Measurements from ENCODE around the gene LTA.

The LTA gene

DNA sequence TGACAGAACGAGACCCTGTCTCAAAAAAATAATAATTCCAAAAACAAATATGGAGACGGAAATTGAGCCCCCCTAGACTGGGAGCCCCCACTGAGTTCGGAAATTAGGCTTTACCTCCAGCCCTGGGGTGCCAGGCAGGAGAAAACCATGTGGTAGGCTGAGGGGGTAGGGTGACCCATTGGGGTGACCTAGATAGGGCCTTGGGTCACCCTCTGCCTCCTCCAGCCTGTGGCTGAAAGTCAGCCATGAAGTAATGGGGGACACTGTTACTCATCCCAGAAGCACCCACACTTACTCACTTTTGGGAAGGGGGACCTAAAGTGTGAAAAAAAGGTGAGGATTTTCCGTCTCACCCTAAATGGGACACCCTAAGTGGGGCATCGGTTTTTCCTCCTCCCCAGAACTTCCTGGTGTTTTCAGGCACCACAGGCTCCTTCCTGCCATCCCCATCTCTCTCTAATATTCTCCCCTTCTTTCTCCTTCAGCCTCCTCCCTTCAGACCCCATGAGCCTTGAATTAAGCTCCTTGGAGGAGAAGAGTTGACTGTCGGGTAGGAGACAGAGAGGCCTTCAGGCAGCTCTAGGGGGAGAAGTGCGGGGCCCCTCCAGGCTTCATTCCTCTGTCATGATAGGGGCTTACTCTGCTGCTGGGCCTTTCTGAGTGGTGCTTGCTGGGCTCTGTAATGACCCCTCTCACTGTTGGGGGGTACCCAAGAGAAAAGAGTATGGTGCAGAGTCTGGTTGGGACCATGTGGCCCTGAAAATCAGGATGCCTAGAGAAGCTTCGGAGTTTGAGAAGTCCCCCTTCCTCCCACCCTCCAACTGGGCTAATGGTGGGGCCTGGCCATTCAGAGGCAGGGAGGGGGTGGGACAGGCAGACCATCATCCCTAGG lies 7.7 kb downstream of the LTA start:
- ChIA-PET CTCF (interaction anchor here (0.6 to 3.7 kb wide), 8 partner anchors 12 to 43 kb away, joined by 3 to 33 read pairs (median 5); partner anchors contain the start of genes ATP6V1G2 and NFKBIL1), POLR2A (ENCODE audit: low non-redundant PET) (no interaction called here)
- TF ChIP-seq, protein P1, sequence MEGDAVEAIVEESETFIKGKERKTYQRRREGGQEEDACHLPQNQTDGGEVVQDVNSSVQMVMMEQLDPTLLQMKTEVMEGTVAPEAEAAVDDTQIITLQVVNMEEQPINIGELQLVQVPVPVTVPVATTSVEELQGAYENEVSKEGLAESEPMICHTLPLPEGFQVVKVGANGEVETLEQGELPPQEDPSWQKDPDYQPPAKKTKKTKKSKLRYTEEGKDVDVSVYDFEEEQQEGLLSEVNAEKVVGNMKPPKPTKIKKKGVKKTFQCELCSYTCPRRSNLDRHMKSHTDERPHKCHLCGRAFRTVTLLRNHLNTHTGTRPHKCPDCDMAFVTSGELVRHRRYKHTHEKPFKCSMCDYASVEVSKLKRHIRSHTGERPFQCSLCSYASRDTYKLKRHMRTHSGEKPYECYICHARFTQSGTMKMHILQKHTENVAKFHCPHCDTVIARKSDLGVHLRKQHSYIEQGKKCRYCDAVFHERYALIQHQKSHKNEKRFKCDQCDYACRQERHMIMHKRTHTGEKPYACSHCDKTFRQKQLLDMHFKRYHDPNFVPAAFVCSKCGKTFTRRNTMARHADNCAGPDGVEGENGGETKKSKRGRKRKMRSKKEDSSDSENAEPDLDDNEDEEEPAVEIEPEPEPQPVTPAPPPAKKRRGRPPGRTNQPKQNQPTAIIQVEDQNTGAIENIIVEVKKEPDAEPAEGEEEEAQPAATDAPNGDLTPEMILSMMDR (conservative IDR thresholded peaks at IDR 0.05; ENCODE audit: low read depth): no peak
- DNase-seq (ENCODE audit: low spot score): no peak
- no peak overlapping the region for H3K27ac ChIP-seq

DNA sequence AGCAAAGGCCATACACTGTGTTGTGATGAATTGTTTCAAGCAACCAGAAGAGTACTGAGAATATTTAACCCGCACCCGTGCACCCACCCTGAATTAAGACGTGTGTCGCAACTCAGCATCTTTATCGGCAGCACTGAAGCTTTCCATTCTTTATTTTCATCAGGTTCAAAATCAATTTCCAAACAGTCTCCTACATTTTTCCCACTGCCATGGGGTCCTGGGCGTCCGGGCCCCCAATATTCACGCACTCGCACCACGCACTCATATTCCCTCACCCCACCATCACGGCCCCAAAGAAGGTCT lies 8.3 kb downstream of the LTA start:
- CTCF ChIA-PET: interaction anchor here (0.6 to 3.7 kb wide), 9 partner anchors 12 to 43 kb away, joined by 3 to 33 read pairs (median 5); partner anchors contain the start of genes ATP6V1G2 and NFKBIL1
- H3K27ac ChIP-seq: no peak overlapping the region

DNA sequence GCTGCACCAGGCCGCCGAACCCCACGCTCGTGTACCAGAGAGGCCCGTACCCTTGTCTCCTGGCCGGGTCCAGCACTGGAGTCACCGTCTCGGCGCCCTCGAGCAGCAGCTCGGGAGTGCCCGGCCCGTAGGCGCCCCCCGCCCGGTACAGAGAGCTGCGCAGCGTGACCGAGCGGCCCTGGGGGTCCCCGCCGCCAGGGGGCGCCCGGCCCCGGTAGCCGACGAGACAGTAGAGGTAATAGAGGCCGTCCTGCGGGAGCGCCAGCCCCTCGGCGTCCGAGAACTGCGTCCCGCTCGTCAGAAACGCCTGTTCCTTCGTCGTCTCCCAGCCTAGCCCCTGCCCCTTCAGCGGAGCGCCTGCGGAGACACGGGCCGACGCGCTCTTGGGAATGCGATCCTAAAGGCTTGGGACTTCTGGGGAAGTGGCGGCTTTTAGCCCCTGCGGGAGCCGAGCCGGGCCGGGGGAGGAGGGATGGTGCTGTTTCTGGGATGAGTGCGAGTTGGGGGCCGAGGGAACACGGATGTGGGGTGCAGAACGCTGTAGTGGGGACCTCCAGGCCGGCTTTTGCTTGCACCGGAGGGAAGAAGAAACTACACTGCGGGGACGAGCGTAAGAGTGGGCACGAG lies 8.8 kb downstream of the LTA start:
- H3K27ac ChIP-seq: peak overlapping the region; percentile 43
- ChIA-PET CTCF (interaction anchor here (0.6 to 3.7 kb wide), 12 partner anchors 13 to 230 kb away, joined by 3 to 33 read pairs (median 5); partner anchors contain the start of genes ATP6V1G2 and NFKBIL1), POLR2A (ENCODE audit: low non-redundant PET) (interaction anchor here (1.2 kb wide), 1 partner anchor 18 kb away, joined by 3 read pairs; no protein-coding TSS in a partner anchor)
- TF ChIP-seq, protein P1 (conservative IDR thresholded peaks at IDR 0.05; ENCODE audit: low read depth): peak; percentile 96
- peak; percentile 83 for DNase-seq (ENCODE audit: low spot score)

More for the DNA sequence above, 8.3 kb downstream of the LTA start:
- POLR2A ChIA-PET (ENCODE audit: low non-redundant PET): no interaction called here
- TF ChIP-seq, protein P1 (conservative IDR thresholded peaks at IDR 0.05; ENCODE audit: low read depth): no peak
- no peak for DNase-seq (ENCODE audit: low spot score)

DNA sequence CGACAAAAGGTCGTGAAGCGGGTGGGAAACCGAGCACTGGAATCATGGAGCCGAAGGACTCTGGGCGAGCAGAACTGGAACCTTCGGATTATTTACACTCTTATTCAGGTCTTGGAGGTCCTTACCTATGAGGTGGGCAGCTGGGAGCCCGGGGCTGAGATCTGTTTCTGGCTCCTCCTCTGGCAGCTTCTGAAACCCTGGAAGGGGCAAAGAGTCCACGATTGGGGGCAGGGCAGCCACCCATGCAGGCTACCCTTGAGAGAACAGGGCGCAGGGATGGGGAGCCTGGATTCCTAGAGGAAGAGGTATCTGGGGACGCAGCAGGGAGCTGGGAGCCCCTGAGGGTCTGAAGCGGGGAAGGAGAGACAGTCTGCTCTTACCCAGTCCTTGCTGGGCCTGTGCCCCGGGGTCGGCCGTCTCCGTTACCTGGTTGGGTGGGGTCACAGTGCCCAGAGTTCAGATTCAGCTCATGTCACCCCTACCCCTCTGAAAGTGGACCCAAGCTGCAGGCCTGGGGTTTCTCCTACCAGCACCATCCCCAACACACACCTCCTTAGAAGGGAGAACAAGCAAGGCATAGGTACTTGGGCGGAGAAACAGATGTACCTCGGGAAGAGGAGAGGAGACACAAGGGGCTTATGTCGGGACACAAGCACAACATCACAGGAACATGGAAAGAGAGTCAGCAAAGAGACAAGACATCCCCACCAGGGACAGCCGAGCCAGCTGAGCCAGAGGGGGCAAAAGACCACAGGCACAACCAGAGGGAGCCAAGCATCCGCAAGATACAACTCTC lies 9.5 kb downstream of the LTA start:
- H3K27ac ChIP-seq: peak overlapping the region; percentile 43
- TF ChIP-seq, protein P1 (conservative IDR thresholded peaks at IDR 0.05; ENCODE audit: low read depth): no peak
- DNase-seq (ENCODE audit: low spot score): no peak
- ChIA-PET POLR2A (ENCODE audit: low non-redundant PET) (interaction anchor here (1.2 kb wide), 1 partner anchor 17 kb away, joined by 3 read pairs; no protein-coding TSS in a partner anchor), CTCF (interaction anchor here (0.6 to 3.7 kb wide), 11 partner anchors 14 to 231 kb away, joined by 3 to 33 read pairs (median 5); partner anchors contain the start of gene ATP6V1G2)

DNA sequence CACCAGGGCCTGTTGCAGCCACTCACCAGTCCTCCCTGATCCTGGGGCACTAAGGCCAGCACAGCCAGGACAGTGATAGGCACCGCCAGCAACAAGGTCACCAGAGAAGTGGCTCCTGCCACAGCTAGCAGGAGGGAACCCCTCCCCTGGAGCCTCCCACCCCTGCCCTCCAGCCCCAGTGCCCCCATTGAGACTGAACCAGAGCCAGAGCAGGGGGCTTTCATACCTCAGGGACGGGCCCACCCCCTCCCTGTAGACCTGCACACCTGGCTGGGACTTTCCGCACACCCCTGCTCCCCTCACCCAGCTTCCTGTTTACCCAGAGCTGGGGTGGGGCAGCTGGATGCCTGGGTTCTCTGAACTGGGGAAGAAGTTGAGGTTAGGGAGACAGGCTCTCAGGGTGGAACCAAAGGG lies 10.1 kb downstream of the LTA start, which contains the start of gene LTB:
Gene LTB (minus strand): TSS at position 195 of the 414 bp plus-strand sequence. CDS start 7 bp downstream, at position 188.
- TF ChIP-seq, protein P1 (conservative IDR thresholded peaks at IDR 0.05; ENCODE audit: low read depth): no peak
- no peak for DNase-seq (ENCODE audit: low spot score)
- CTCF ChIA-PET: interaction anchor here (0.8 to 2.9 kb wide), 3 partner anchors 16 to 36 kb away, joined by 4 to 13 read pairs (median 8); partner anchors contain the start of gene ATP6V1G2
- POLR2A ChIA-PET (ENCODE audit: low non-redundant PET): no interaction called here
- peak within 1 kb of the TSS; percentile 43 for H3K27ac ChIP-seq
